ENCODE data around the gene PDGFB. TPM values are rescaled to one million over a fixed set of nuclear protein-coding genes. Genes with fewer than 3 reads are reported as not detected.

The PDGFB gene
- total RNA-seq, 2 experiments from 2014 or later, result 3.8 to 3.9 TPM

- DNase-seq, result no peak
- H3K27ac Mint-ChIP-seq, result no peak overlapping the region
- CTCF ChIA-PET, result interaction anchor here (0.5 to 1.8 kb wide), 2 partner anchors 11 to 92 kb away, joined by 3 to 4 read pairs; no protein-coding TSS in a partner anchor
- H3K4me3 Mint-ChIP-seq, result no peak overlapping the region
- peaks cover 6% of the 10 kb centered on the region for H3K27me3 Mint-ChIP-seq (ENCODE audit: low read depth)
- intact Hi-C loops (cut with micrococcal nuclease), result no loop called here
- no peaks in the 10 kb centered on the region for H3K36me3 Mint-ChIP-seq (ENCODE audit: low read depth)
- no peaks in the 10 kb centered on the region for H3K9me3 Mint-ChIP-seq
- peaks cover 18% of the 10 kb centered on the region for H3K4me1 Mint-ChIP-seq (ENCODE audit: low read depth)
Observed at GRCh38 chr22:39249086-39249704, 4.4 kb upstream of the PDGFB start.

- no peak for DNase-seq
- no peak overlapping the region for H3K4me3 Mint-ChIP-seq
- no peaks in the 10 kb centered on the region for H3K9me3 Mint-ChIP-seq
- CTCF ChIA-PET, result interaction anchor here (0.6 kb wide), 1 partner anchor 58 kb away, joined by 3 read pairs; no protein-coding TSS in a partner anchor
- peaks cover 10% of the 10 kb centered on the region for H3K27me3 Mint-ChIP-seq (ENCODE audit: low read depth)
- H3K4me1 Mint-ChIP-seq (ENCODE audit: low read depth), result peaks cover 17% of the 10 kb centered on the region
- H3K27ac Mint-ChIP-seq, result no peak overlapping the region
- no peaks in the 10 kb centered on the region for H3K36me3 Mint-ChIP-seq (ENCODE audit: low read depth)
- intact Hi-C loops (cut with micrococcal nuclease), result no loop called here
Observed at GRCh38 chr22:39248254-39248653, 3.5 kb upstream of the PDGFB start.

GRCh38 chr22:39247361-39247760 lies 2.6 kb upstream of the PDGFB start:
- CTCF ChIA-PET, result no interaction called here
- Mint-ChIP-seq H3K4me3 (no peak overlapping the region), H3K36me3 (ENCODE audit: low read depth) (no peaks in the 10 kb centered on the region), H3K27ac (no peak overlapping the region), H3K9me3 (no peaks in the 10 kb centered on the region), H3K4me1 (ENCODE audit: low read depth) (peaks cover 14% of the 10 kb centered on the region), H3K27me3 (ENCODE audit: low read depth) (peaks cover 14% of the 10 kb centered on the region)
- intact Hi-C loops (cut with micrococcal nuclease), result no loop called here
- DNase-seq, result no peak

- H3K27ac Mint-ChIP-seq, result no peak overlapping the region
- H3K4me1 Mint-ChIP-seq (ENCODE audit: low read depth), result peaks cover 14% of the 10 kb centered on the region
- peaks cover 14% of the 10 kb centered on the region for H3K27me3 Mint-ChIP-seq (ENCODE audit: low read depth)
- H3K36me3 Mint-ChIP-seq (ENCODE audit: low read depth), result no peaks in the 10 kb centered on the region
- no peak for DNase-seq
- intact Hi-C loops (cut with micrococcal nuclease), result no loop called here
- H3K4me3 Mint-ChIP-seq, result no peak overlapping the region
- CTCF ChIA-PET, result no interaction called here
- H3K9me3 Mint-ChIP-seq, result no peaks in the 10 kb centered on the region
Observed at GRCh38 chr22:39246690-39247332, 2.0 kb upstream of the PDGFB start.

- peaks cover 20% of the 10 kb centered on the region for H3K27me3 Mint-ChIP-seq (ENCODE audit: low read depth)
- H3K36me3 Mint-ChIP-seq (ENCODE audit: low read depth), result no peaks in the 10 kb centered on the region
- no peaks in the 10 kb centered on the region for H3K9me3 Mint-ChIP-seq
- intact Hi-C loops (cut with micrococcal nuclease), result no loop called here
- no peak for DNase-seq
- CTCF ChIA-PET, result no interaction called here
- no peak overlapping the region for H3K4me3 Mint-ChIP-seq
- H3K4me1 Mint-ChIP-seq (ENCODE audit: low read depth), result peaks cover 19% of the 10 kb centered on the region
- no peak overlapping the region for H3K27ac Mint-ChIP-seq
Observed at GRCh38 chr22:39246217-39246616, 1.4 kb upstream of the PDGFB start.

GRCh38 chr22:39245130-39246039 lies 603 bp upstream of the PDGFB start:
- DNase-seq, result no peak

GRCh38 chr22:39244136-39244495 lies 666 bp downstream of the PDGFB start:
- Mint-ChIP-seq H3K9me3 (no peaks in the 10 kb centered on the region), H3K36me3 (ENCODE audit: low read depth) (no peaks in the 10 kb centered on the region), H3K4me1 (ENCODE audit: low read depth) (peaks cover 39% of the 10 kb centered on the region), H3K4me3 (peak overlapping the region; percentile 68), H3K27ac (no peak overlapping the region), H3K27me3 (ENCODE audit: low read depth) (peaks cover 20% of the 10 kb centered on the region)
- CTCF ChIA-PET, result interaction anchor here (0.6 kb wide), 1 partner anchor 197 kb away, joined by 4 read pairs; no protein-coding TSS in a partner anchor
- intact Hi-C loops (cut with micrococcal nuclease), result no loop called here
- no peak for DNase-seq

More at GRCh38 chr22:39245130-39246039, 603 bp upstream of the PDGFB start:
- Mint-ChIP-seq H3K27ac (no peak overlapping the region), H3K4me1 (ENCODE audit: low read depth) (peaks cover 28% of the 10 kb centered on the region), H3K9me3 (no peaks in the 10 kb centered on the region), H3K4me3 (peak overlapping the region; percentile 58), H3K27me3 (ENCODE audit: low read depth) (peaks cover 20% of the 10 kb centered on the region), H3K36me3 (ENCODE audit: low read depth) (no peaks in the 10 kb centered on the region)
- CTCF ChIA-PET, result no interaction called here
- intact Hi-C loops (cut with micrococcal nuclease), result no loop called here

GRCh38 chr22:39243439-39244135 lies 1.2 kb downstream of the PDGFB start:
- Mint-ChIP-seq H3K27me3 (ENCODE audit: low read depth) (peaks cover 20% of the 10 kb centered on the region), H3K27ac (no peak overlapping the region), H3K4me3 (peak overlapping the region; percentile 75), H3K4me1 (ENCODE audit: low read depth) (peaks cover 39% of the 10 kb centered on the region), H3K36me3 (ENCODE audit: low read depth) (no peaks in the 10 kb centered on the region), H3K9me3 (no peaks in the 10 kb centered on the region)
- DNase-seq, result no peak
- CTCF ChIA-PET, result interaction anchor here (0.6 kb wide), 1 partner anchor 198 kb away, joined by 4 read pairs; no protein-coding TSS in a partner anchor
- intact Hi-C loops (cut with micrococcal nuclease), result no loop called here

GRCh38 chr22:39242595-39243438 lies 2.0 kb downstream of the PDGFB start:
- peak; percentile 48 for DNase-seq
- peaks cover 20% of the 10 kb centered on the region for H3K27me3 Mint-ChIP-seq (ENCODE audit: low read depth)
- H3K4me1 Mint-ChIP-seq (ENCODE audit: low read depth), result peaks cover 40% of the 10 kb centered on the region
- no peak overlapping the region for H3K27ac Mint-ChIP-seq
- CTCF ChIA-PET, result no interaction called here
- intact Hi-C loops (cut with micrococcal nuclease), result no loop called here
- H3K36me3 Mint-ChIP-seq (ENCODE audit: low read depth), result no peaks in the 10 kb centered on the region
- peak overlapping the region; percentile 73 for H3K4me3 Mint-ChIP-seq
- no peaks in the 10 kb centered on the region for H3K9me3 Mint-ChIP-seq

- peaks cover 20% of the 10 kb centered on the region for H3K27me3 Mint-ChIP-seq (ENCODE audit: low read depth)
- peak overlapping the region; percentile 79 for H3K4me3 Mint-ChIP-seq
- intact Hi-C loops (cut with micrococcal nuclease), result loop anchor here (2.0 kb wide), 2 partner anchors 69 to 71 kb away; no protein-coding TSS in a partner anchor
- CTCF ChIA-PET, result interaction anchor here (4.3 kb wide), 1 partner anchor 71 kb away, joined by 16 read pairs; no protein-coding TSS in a partner anchor
- no peak for DNase-seq
- no peaks in the 10 kb centered on the region for H3K36me3 Mint-ChIP-seq (ENCODE audit: low read depth)
- H3K9me3 Mint-ChIP-seq, result no peaks in the 10 kb centered on the region
- H3K4me1 Mint-ChIP-seq (ENCODE audit: low read depth), result peaks cover 45% of the 10 kb centered on the region
- H3K27ac Mint-ChIP-seq, result peak overlapping the region; percentile 88
Observed at GRCh38 chr22:39241794-39242594, 2.8 kb downstream of the PDGFB start.
